GM11168 (cell line): ENCODE results near the gene LYPLA2.

ENCODE experiments used
- in situ Hi-C: fragments of 300-500 bp; cut with MboI; formaldehyde crosslinking; loops from one replicate; pipeline ENCODE4 v1.12.0; 2022; ENCODE audit warnings: low sequenced_read_pairs; ENCODE audit not compliant: unreplicated experiment

Gene LYPLA2

GRCh38 chr1:23790696-23791515 is at the start of gene LYPLA2:
Gene LYPLA2, plus strand, starts transcription at chr1:23791145. Its CDS starts 1,538 bp downstream, at chr1:23792683.
- in situ Hi-C loops: no loop called here

- in situ Hi-C loops: no loop called here
Observed at GRCh38 chr1:23741609-23742008, 49.3 kb upstream of the LYPLA2 start.

GRCh38 chr1:23742670-23743286 is 48.2 kb upstream of the LYPLA2 start:
- in situ Hi-C loops: no loop called here

- in situ Hi-C loops: no loop called here
Observed at GRCh38 chr1:23743287-23744152, 47.4 kb upstream of the LYPLA2 start, which contains the start of gene ELOA. Gene ELOA, plus strand, starts transcription at chr1:23743471. Its CDS starts 33 bp downstream, at chr1:23743504.

- in situ Hi-C loops: no loop called here
Observed at GRCh38 chr1:23745515-23745914, 45.4 kb upstream of the LYPLA2 start.

- in situ Hi-C loops: no loop called here
Observed at GRCh38 chr1:23748016-23748415, 42.9 kb upstream of the LYPLA2 start.

GRCh38 chr1:23751050-23751814 is 39.7 kb upstream of the LYPLA2 start:
- in situ Hi-C loops: loop anchor here (10.0 kb wide), 2 partner anchors 56 to 206 kb away; partner anchors contain the start of gene RPL11

GRCh38 chr1:23751815-23752200 is 39.1 kb upstream of the LYPLA2 start:
- in situ Hi-C loops: loop anchor here (10.0 kb wide), 2 partner anchors 57 to 207 kb away; partner anchors contain the start of gene RPL11

GRCh38 chr1:23752909-23753308 is 38.0 kb upstream of the LYPLA2 start:
- in situ Hi-C loops: loop anchor here (10.0 kb wide), 2 partner anchors 58 to 208 kb away; partner anchors contain the start of gene RPL11

- in situ Hi-C loops: loop anchor here (10.0 kb wide), 2 partner anchors 62 to 212 kb away; partner anchors contain the start of gene RPL11
Observed at GRCh38 chr1:23756676-23757075, 34.3 kb upstream of the LYPLA2 start.

- in situ Hi-C loops: loop anchor here (10.0 kb wide), 2 partner anchors 63 to 213 kb away; partner anchors contain the start of gene RPL11
Observed at GRCh38 chr1:23757812-23758211, 33.1 kb upstream of the LYPLA2 start.

GRCh38 chr1:23759277-23759676 is 31.7 kb upstream of the LYPLA2 start:
- in situ Hi-C loops: loop anchor here (10.0 kb wide), 2 partner anchors 64 to 214 kb away; partner anchors contain the start of gene RPL11

GRCh38 chr1:23763041-23763577 is 27.8 kb upstream of the LYPLA2 start:
- in situ Hi-C loops: no loop called here

GRCh38 chr1:23768733-23769132 is 22.2 kb upstream of the LYPLA2 start:
- in situ Hi-C loops: no loop called here

GRCh38 chr1:23772049-23772853 is 18.7 kb upstream of the LYPLA2 start:
- in situ Hi-C loops: no loop called here

- in situ Hi-C loops: no loop called here
Observed at GRCh38 chr1:23772854-23773242, 18.1 kb upstream of the LYPLA2 start.

GRCh38 chr1:23774174-23774880 is 16.6 kb upstream of the LYPLA2 start:
- in situ Hi-C loops: no loop called here

- in situ Hi-C loops: no loop called here
Observed at GRCh38 chr1:23776217-23776616, 14.7 kb upstream of the LYPLA2 start.
